ENCODE data around the gene CAMTA1. TPM values are rescaled to one million over a fixed set of nuclear protein-coding genes. Genes with fewer than 3 reads are reported as not detected.

Gene CAMTA1
- total RNA-seq, 5 donors from 2014 or later (not counting 1 experiment from before 2014, with no cell fraction given) = 29.7 to 37.4 (median 34.6) TPM

DNA sequence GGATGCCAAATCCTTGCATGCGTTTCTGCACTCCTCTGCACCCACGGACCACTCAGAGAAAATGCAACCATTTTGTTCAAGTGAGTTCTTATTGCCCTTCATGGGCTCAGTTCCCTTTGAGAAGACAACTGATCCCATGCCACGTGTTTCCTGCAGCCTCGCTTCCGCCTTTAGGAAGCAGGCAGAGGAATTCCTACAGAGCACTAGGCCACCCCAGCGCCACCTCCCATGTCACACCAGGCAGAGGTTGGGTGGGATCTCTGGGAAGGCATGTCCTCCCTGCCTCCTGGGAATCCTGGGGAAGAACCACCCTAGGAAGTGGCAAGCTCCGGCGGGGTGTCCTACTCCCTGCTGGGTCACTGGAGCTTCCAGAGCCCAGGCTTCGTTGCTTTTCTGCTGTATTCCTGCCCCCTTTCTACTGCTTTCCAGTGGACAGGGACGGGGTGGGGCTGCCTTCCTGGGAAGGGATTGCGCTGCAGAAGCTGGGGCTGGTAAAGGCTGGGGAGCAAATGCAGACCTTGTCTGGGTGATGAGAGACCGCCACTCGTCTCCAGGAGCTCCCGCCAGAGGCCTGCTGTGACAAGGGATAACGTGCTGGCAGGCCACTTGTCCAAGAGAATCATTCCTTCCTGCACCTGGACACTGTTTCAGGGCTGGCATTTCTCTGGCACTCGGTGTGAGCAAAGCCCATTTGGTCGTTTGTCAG lies 507.6 kb downstream of the CAMTA1 start:
- CTCF ChIA-PET = no interaction called here
- H3K36me3 ChIP-seq (ENCODE audit: control insufficient read depth in 2 of 2, extremely low read depth in 1 of 2, insufficient read depth in 1 of 2, low read length in 1 of 2) = no peaks in the 10 kb centered on the region
- H3K9me3 Mint-ChIP-seq = peaks cover 0 to 10% (median 4%) of the 10 kb centered on the region in 3 donors

DNA sequence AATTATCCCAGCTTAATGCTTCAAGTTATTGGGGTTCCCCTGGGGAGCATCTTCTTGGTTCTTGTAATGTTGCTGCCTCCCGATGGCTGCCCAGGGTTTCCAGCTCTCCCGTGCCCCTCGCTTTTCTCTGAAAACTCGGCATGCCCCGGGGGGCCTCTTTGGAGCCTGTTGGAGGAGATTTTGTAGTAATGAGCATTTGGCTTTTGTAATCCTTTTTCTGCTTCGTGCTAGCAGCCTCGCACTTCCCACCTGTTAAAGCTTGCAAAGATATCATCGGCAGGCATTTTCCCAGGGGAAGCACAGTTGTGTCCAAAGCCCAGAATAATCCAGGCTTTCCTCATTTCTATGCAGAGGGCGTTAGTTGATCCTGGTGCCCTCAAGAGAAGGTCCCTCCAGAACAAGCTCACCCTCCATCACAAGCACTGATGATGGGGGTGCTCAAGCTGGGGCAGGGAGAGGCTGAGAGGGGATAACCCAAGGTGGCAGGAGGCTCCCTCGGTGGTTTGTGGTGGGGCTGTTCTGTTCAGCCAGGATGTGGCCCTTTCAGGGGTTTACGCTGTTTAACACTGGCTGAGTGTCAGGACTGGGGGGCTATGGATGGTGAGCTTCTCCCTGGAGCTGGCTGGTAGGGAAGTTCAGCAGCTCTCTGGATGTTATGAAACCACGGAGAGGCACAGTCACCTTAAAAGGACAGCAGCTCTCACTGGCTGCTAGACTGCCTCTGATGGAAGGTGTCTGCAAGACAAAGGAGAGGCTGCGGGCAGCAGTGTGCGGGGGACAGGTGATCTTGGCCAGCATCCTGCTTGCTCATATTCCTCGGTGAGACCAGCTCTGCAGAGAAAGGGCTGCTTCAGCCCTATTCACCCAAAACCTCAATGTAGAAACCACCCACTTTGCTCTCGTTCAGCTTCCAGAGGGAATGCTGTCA lies 508.7 kb downstream of the CAMTA1 start:
- H3K4me1 ChIP-seq (ENCODE audit: control insufficient read depth in 1 of 2, extremely low read depth in 1 of 2, insufficient read depth in 2 of 2, low read length in 2 of 2) = no peaks in the 10 kb centered on the region
- Mint-ChIP-seq H3K9me3 (peaks cover 0 to 4% (median 4%) of the 10 kb centered on the region in 3 donors), H3K4me3 (no peak overlapping the region), H3K36me3 (no peaks in the 10 kb centered on the region), H3K4me1 (no peaks in the 10 kb centered on the region), H3K27me3 (peaks cover 4 to 14% of the 10 kb centered on the region in 2 donors), H3K27ac (no peak overlapping the region)
- no peak overlapping the region for H3K27ac ChIP-seq (ENCODE audit: low read length)
- no peak overlapping the region for H3K4me3 ChIP-seq (ENCODE audit: control insufficient read depth in 1 of 2, extremely low read depth in 1 of 2, low read length in 1 of 2)
- ATAC-seq (replicated peaks in 1 of 4) (no peak), DNase-seq (no peak)
- CTCF ChIA-PET = no interaction called here
- H3K36me3 ChIP-seq (ENCODE audit: control insufficient read depth in 2 of 2, extremely low read depth in 1 of 2, insufficient read depth in 1 of 2, low read length in 1 of 2) = no peaks in the 10 kb centered on the region
- H3K27me3 ChIP-seq (replicated peaks in 1 of 2; ENCODE audit: control insufficient read depth in 2 of 2, extremely low read depth in 1 of 2, insufficient read depth in 2 of 2, low read length in 1 of 2) = peaks cover 0 to 20% of the 10 kb centered on the region in 2 experiments
- no peaks in the 10 kb centered on the region for H3K9me3 ChIP-seq
- WGBS (ENCODE audit: insufficient coverage) = 59% methylated on average over 5 of the region's 16 CpGs
- POLR2A ChIA-PET = no interaction called here

More for the DNA sequence above, 507.6 kb downstream of the CAMTA1 start:
- ATAC-seq (replicated peaks in 1 of 4) (no peak), DNase-seq (no peak)
- WGBS (ENCODE audit: insufficient coverage) = 78% methylated on average over 8 of the region's 17 CpGs
- H3K27me3 Mint-ChIP-seq = peaks cover 3 to 22% of the 10 kb centered on the region in 2 donors
- no peaks in the 10 kb centered on the region for H3K9me3 ChIP-seq
- H3K4me1 Mint-ChIP-seq = no peaks in the 10 kb centered on the region
- H3K4me3 Mint-ChIP-seq = no peak overlapping the region
- no peak overlapping the region for H3K27ac ChIP-seq (ENCODE audit: low read length)
- H3K4me3 ChIP-seq (ENCODE audit: control insufficient read depth in 1 of 2, extremely low read depth in 1 of 2, low read length in 1 of 2) = no peak overlapping the region
- peaks cover 0 to 20% of the 10 kb centered on the region in 2 experiments for H3K27me3 ChIP-seq (replicated peaks in 1 of 2; ENCODE audit: control insufficient read depth in 2 of 2, extremely low read depth in 1 of 2, insufficient read depth in 2 of 2, low read length in 1 of 2)
- H3K36me3 Mint-ChIP-seq = no peaks in the 10 kb centered on the region
- H3K27ac Mint-ChIP-seq = no peak overlapping the region
- H3K4me1 ChIP-seq (ENCODE audit: control insufficient read depth in 1 of 2, extremely low read depth in 1 of 2, insufficient read depth in 2 of 2, low read length in 2 of 2) = no peaks in the 10 kb centered on the region
- POLR2A ChIA-PET = no interaction called here

DNA sequence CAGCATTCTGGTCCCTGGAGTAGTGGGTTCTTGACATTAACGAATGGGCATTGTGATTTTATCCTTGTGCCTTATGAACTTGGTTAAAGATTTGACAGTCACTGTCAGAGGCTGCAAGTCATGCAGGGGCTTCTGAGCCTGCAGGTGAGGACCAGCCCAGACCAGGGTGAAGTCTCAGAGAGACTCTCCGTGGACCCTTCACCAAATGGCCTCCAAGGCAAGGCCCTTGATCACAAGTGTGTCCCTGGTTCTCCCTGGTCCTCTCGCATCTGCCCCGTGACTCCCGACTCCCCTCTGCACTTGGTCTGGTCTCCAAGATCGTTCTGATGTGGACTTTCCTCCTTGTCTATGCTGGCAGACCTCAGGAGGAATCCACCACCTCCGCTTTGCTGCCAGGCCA lies 509.4 kb downstream of the CAMTA1 start:
- Mint-ChIP-seq H3K9me3 (peaks cover 0 to 4% (median 4%) of the 10 kb centered on the region in 3 donors), H3K27ac (no peak overlapping the region), H3K4me1 (no peaks in the 10 kb centered on the region), H3K4me3 (no peak overlapping the region), H3K27me3 (peaks cover 5 to 16% of the 10 kb centered on the region in 2 donors), H3K36me3 (no peaks in the 10 kb centered on the region)
- Histone ChIP-seq H3K4me1 (ENCODE audit: control insufficient read depth in 1 of 2, extremely low read depth in 1 of 2, insufficient read depth in 2 of 2, low read length in 2 of 2) (no peaks in the 10 kb centered on the region), H3K27me3 (replicated peaks in 1 of 2; ENCODE audit: control insufficient read depth in 2 of 2, extremely low read depth in 1 of 2, insufficient read depth in 2 of 2, low read length in 1 of 2) (peaks cover 0 to 24% of the 10 kb centered on the region in 2 experiments), H3K27ac (ENCODE audit: low read length) (no peak overlapping the region), H3K9me3 (no peaks in the 10 kb centered on the region), H3K36me3 (ENCODE audit: control insufficient read depth in 2 of 2, extremely low read depth in 1 of 2, insufficient read depth in 1 of 2, low read length in 1 of 2) (no peaks in the 10 kb centered on the region), H3K4me3 (ENCODE audit: control insufficient read depth in 1 of 2, extremely low read depth in 1 of 2, low read length in 1 of 2) (no peak overlapping the region)
- DNase-seq (no peak), ATAC-seq (replicated peaks in 1 of 4) (no peak)
- POLR2A ChIA-PET = no interaction called here
- CTCF ChIA-PET = no interaction called here
- WGBS (ENCODE audit: insufficient coverage) = 68% methylated on average over 6 of the region's 7 CpGs

DNA sequence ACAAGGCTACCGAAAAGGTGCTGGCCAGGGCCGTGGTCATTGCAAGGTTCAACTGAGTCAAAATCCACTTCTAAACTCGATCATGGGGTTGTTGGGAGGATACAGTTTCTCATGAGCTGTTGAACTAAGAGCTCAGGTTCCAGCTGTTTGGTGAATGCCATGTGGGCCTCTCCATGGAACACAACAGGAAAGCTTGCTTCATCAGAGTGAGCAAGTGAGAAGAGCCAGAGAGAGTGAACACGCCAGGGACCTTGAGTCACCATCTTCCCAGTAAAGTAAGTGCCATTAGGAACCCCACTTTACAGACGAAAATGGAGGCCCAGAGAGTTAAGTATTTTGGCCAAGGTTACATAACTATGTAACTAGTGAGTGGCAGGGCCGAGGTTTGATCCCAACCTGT lies 510.7 kb downstream of the CAMTA1 start:
- Histone ChIP-seq H3K4me3 (ENCODE audit: control insufficient read depth in 1 of 2, extremely low read depth in 1 of 2, low read length in 1 of 2) (no peak overlapping the region), H3K36me3 (ENCODE audit: control insufficient read depth in 2 of 2, extremely low read depth in 1 of 2, insufficient read depth in 1 of 2, low read length in 1 of 2) (no peaks in the 10 kb centered on the region), H3K27ac (ENCODE audit: low read length) (no peak overlapping the region), H3K9me3 (no peaks in the 10 kb centered on the region), H3K4me1 (ENCODE audit: control insufficient read depth in 1 of 2, extremely low read depth in 1 of 2, insufficient read depth in 2 of 2, low read length in 2 of 2) (no peaks in the 10 kb centered on the region), H3K27me3 (replicated peaks in 1 of 2; ENCODE audit: control insufficient read depth in 2 of 2, extremely low read depth in 1 of 2, insufficient read depth in 2 of 2, low read length in 1 of 2) (peaks cover 0 to 24% of the 10 kb centered on the region in 2 experiments)
- Mint-ChIP-seq H3K36me3 (no peaks in the 10 kb centered on the region), H3K9me3 (peaks cover 0 to 4% (median 4%) of the 10 kb centered on the region in 3 donors), H3K4me3 (no peak overlapping the region), H3K4me1 (no peaks in the 10 kb centered on the region), H3K27me3 (peaks cover 7 to 17% of the 10 kb centered on the region in 2 donors), H3K27ac (no peak overlapping the region)
- ChIA-PET POLR2A (no interaction called here), CTCF (no interaction called here)
- DNase-seq (no peak), ATAC-seq (replicated peaks in 1 of 4) (no peak)
- no CpG with 5 or more reads among the region's 6 CpGs for WGBS (ENCODE audit: insufficient coverage)

DNA sequence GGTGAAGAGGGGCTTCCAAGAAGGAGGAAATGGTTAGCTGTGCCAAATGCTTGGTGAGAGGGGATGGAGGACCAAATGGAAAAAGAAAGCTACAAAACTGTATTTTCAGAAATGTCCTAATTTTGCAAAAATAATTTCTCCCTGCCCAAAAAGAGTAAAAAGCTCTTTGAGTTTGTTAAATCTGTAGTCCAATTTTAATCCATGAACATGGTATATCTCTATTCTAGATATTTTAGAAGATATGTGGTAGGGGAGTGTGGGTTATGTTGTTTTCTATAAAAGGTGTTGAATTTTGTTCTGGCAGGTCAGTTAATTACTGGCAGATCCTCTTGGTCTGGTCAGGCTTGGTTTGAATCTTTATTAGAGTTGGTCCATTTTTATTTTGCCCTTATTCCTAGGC lies 511.7 kb downstream of the CAMTA1 start:
- Histone ChIP-seq H3K4me3 (ENCODE audit: control insufficient read depth in 1 of 2, extremely low read depth in 1 of 2, low read length in 1 of 2) (no peak overlapping the region), H3K9me3 (no peaks in the 10 kb centered on the region), H3K27ac (ENCODE audit: low read length) (no peak overlapping the region), H3K4me1 (ENCODE audit: control insufficient read depth in 1 of 2, extremely low read depth in 1 of 2, insufficient read depth in 2 of 2, low read length in 2 of 2) (no peaks in the 10 kb centered on the region), H3K36me3 (ENCODE audit: control insufficient read depth in 2 of 2, extremely low read depth in 1 of 2, insufficient read depth in 1 of 2, low read length in 1 of 2) (no peaks in the 10 kb centered on the region), H3K27me3 (replicated peaks in 1 of 2; ENCODE audit: control insufficient read depth in 2 of 2, extremely low read depth in 1 of 2, insufficient read depth in 2 of 2, low read length in 1 of 2) (peaks cover 0 to 25% of the 10 kb centered on the region in 2 experiments)
- ATAC-seq (replicated peaks in 1 of 4) (no peak), DNase-seq (no peak)
- ChIA-PET CTCF (no interaction called here), POLR2A (no interaction called here)
- no peak overlapping the region for H3K27ac Mint-ChIP-seq
- H3K9me3 Mint-ChIP-seq = peaks cover 0 to 4% (median 4%) of the 10 kb centered on the region in 3 donors
- no peaks in the 10 kb centered on the region for H3K4me1 Mint-ChIP-seq
- H3K4me3 Mint-ChIP-seq = no peak overlapping the region
- H3K27me3 Mint-ChIP-seq = peaks cover 10 to 21% of the 10 kb centered on the region in 2 donors
- no peaks in the 10 kb centered on the region for H3K36me3 Mint-ChIP-seq

DNA sequence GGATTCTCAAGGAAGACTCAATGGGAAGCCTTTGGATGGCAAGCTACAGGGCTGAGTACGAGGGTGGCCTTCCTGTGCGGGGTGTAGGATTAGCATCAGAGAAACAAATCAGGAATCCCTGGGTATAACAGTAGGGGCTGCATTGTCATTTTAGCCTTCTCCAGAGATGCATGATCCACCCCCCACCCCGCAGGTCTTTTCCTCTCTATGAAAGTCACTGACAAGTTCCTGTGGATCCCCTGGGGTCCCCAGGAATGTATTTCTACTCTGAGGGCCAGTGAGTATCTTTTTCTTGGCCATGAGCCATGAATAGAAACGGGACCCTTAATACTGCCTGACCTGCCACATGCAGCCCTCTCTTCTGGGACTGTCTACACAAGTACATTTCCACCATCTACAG lies 512.9 kb downstream of the CAMTA1 start:
- ChIA-PET CTCF (no interaction called here), POLR2A (no interaction called here)
- no CpG with 5 or more reads among the region's 4 CpGs for WGBS (ENCODE audit: insufficient coverage)
- Histone ChIP-seq H3K4me3 (ENCODE audit: control insufficient read depth in 1 of 2, extremely low read depth in 1 of 2, low read length in 1 of 2) (no peak overlapping the region), H3K27me3 (replicated peaks in 1 of 2; ENCODE audit: control insufficient read depth in 2 of 2, extremely low read depth in 1 of 2, insufficient read depth in 2 of 2, low read length in 1 of 2) (peaks cover 3 to 24% of the 10 kb centered on the region in 2 experiments), H3K27ac (ENCODE audit: low read length) (no peak overlapping the region), H3K4me1 (ENCODE audit: control insufficient read depth in 1 of 2, extremely low read depth in 1 of 2, insufficient read depth in 2 of 2, low read length in 2 of 2) (no peaks in the 10 kb centered on the region), H3K9me3 (no peaks in the 10 kb centered on the region), H3K36me3 (ENCODE audit: control insufficient read depth in 2 of 2, extremely low read depth in 1 of 2, insufficient read depth in 1 of 2, low read length in 1 of 2) (no peaks in the 10 kb centered on the region)
- Mint-ChIP-seq H3K27ac (no peak overlapping the region), H3K36me3 (no peaks in the 10 kb centered on the region), H3K27me3 (peaks cover 10 to 24% of the 10 kb centered on the region in 2 donors), H3K9me3 (peaks cover 0 to 4% (median 4%) of the 10 kb centered on the region in 3 donors), H3K4me3 (no peak overlapping the region), H3K4me1 (no peaks in the 10 kb centered on the region)
- ATAC-seq (replicated peaks in 1 of 4) = no peak
- DNase-seq = no peak

Data from T-cell (primary cell).